HG03442 (cell line): Measurements from ENCODE around the gene GFER.
"Not testable (repeated sequence)": the region's sequence is repeated elsewhere in the genome, so short reads cannot be mapped to it uniquely, and the experiment has no call there.

Source experiments
- ATAC-seq: cut with Tn5 transposase; IDR thresholded peaks from one replicate; pipeline ENCODE4 v1.9.1; 2021; ENCODE audit warnings: mild to moderate bottlenecking, moderate library complexity; ENCODE audit not compliant: unreplicated experiment

GFER gene

DNA sequence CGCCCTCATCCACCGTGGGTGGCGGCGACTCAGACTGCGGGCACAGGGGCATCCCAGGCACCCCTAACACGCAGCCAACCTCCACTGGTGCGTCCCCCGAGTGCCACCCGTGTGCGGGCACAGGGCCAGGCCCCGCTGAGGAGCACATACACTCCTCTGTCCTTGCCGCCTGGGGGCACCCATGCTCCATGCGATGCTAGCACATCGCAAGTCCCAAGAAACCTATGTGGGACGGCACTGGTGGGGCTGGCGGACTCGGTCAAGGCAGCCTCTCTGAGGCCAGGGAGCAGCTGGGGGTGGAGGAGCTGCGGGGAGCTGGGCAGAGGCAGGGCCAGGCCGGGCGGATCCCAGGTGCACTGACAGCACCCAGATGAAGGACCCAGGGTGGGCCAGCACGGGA, 21.7 kb downstream of the GFER start:
- ATAC-seq = no peak

DNA sequence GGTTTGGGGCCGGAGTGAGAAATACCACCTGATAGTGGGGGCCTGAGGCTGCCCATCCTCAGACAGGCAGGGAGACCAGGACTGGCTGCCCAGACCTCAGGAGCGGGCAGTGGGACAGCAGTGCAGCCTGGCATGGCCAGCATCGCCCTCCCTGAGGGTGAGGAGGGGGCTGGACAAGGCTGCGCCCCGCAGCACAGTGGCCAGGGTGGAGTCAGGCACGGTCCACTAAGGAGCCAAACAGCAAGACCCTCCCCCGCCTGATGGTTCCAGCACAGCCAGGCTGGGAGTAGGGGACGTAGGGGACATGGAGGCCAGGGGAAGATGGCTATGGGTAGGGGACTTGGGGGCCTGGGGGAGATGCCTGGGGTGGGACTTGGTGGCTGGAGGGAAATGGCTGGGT, 22.3 kb downstream of the GFER start:
- no peak for ATAC-seq

DNA sequence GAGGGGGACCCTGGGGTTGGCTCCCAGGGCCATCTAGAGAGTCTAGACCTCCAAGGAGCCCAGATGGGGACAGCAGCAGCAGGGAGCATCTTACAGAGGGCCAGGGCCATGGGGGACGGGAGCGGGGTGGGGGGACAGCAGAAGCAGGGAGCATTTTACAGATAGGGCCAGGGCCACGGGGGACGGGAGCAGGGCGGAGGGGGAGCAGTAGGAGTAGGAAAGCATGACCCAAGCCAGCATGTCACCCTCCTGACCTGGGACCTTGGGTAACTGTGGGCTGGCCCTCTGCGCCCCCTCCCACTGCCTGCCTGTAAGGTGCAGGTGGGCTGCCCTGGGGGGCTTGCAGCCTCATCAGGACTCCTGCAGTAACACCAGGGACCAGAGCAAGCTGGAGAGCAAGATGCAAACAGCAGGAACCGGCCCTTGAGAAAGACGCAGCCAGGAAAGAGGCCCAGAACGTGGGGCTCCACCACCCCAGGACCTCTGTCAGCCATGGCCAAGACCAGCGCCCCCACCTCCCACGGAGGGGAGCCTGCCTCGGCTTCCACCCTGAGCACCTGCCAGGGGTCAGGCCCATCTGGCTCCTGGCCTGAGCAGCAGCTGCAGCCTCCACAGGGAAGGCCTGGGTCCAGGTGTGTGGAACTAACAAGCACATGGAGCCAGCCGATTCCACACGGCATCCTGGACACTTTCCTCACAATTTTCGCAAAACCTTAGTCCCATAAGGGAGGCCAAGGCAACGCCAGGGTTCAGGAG, 23.3 kb downstream of the GFER start:
- no peak for ATAC-seq

DNA sequence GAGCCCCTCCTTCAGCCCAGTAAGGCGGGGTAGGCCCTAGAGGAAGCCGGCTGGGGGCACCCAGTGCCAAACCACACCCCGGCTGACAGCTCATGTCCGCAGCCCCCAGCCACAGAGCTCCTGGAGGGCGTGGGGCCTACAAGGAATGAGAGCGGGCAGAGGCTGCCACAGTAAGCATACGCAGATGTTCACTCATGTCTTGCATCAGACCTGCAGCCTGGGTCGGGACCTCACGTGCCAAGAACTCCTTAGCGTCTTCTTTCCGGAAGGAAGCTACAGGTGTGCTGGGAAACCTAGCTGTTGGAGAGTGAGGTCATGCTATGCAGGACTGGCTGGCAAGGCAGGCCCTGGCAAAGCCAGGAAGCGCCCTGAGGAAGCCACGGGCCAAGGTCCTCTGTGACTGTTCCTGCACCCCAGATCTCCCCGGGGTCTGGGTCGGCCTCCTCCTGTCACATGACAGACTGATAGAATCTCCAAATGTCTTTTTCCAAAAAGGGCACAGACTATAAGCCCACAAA, 24.1 kb downstream of the GFER start:
- no peak for ATAC-seq

DNA sequence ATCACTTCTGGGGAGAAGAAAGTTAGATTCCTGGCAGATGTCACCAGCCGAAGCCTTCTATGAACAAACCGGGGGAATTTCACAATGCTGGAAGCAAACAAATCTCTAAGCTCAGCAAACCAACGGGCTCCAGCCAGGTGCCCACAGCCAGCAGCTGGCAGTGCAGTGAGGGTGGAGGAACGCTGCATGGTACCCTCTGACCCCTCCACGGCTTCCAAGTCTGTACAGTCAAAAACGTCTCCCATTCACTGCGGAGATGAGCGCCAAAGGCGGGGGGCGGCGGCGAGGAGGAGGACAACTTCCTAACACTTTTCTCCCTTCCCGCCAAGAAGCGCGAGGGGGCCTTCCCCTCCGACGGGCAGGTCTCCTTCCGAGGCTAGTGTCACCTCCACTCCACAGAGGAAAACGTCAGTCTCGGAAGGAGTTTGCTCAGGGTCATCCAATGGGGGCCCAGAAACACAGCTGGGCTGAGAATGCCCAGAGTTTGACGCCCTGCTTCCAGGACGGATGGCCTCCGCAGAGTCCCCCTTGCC, 24.7 kb downstream of the GFER start:
- no peak for ATAC-seq

DNA sequence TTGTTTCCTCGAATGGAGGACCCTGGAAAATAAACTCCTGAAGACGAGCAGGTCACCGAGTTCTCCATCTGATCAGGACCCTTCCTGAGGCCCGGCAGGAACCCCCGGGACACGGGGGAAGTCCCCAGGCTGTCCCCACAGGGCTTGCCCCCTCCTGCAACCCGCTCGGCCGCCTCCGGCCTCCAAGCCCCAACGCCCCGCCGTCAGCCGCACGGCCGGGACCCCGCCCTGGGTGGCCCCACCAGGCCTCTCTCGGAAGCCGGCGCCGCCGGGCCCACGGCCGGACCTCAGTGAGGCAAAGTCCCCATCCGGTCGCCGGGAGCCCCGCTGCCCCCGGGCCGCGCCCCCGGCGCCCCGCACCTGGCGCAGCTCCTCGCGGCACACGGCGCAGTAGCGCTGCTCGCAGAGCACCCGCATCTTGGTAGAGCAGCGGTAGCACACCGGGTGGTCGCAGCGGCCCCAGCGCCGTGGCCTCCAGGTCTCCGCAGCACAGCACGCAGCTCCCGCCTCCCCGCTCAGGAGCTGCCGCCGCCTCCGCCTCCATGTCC, 25.2 kb downstream of the GFER start:
- ATAC-seq = peak; percentile 28

DNA sequence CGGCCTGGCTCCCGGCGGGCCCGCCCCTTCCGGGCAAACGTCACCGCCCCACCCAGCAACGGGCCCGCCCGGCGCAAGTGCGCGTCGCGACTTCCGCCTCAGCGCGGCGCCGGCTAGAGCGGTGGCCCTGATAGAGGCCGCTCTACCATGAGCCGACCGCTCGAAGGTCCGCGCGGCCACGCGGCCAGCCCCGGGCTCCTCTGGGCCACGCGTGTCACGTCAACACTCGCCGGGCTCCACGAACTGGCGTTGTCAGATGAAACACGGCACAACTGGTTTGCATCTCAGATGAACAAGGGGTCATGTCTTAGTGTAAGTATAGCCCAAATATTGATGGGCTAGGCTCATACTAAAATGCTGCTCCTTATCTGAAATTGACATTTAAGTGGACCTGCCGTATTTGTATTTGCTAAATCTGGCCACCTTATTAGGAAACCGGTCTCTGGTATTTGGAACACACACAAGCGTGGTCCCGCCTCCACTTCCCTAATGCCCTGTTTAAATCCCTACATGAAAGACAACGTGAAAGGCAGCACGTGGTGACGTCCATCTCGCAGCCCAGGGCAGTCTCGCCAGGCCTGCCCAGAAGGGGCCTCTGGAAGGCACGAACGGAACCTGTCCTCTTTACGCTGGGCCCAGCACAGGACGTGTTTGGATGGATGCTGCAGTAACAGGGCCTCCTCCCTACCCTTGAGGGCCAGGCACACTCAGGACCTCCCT, 26.0 kb downstream of the GFER start, which contains the start of gene ZNF598:
ZNF598 (minus strand) TSS at position 31 of the 720 bp plus-strand sequence.
- peak; percentile 74 for ATAC-seq

DNA sequence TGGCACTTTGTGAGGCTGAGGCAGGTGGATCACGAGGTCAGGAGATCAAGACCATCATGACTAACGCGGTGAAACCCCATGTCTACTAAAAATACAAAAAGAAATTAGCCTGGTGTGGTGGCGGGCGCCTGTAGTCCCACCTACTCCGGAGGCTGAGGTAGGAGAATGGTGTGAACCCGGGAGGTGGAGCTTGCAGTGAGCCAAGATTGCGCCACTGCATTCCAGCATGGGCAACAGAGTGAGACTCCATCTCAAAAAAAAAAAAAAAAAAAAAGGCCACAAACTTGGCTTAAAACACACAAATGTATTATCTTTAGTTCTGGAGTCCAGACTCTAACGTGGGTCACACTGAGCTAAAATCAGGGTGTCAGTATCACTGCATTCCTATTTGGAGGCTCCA, 27.7 kb downstream of the GFER start:
- not testable (repeated sequence) for ATAC-seq

DNA sequence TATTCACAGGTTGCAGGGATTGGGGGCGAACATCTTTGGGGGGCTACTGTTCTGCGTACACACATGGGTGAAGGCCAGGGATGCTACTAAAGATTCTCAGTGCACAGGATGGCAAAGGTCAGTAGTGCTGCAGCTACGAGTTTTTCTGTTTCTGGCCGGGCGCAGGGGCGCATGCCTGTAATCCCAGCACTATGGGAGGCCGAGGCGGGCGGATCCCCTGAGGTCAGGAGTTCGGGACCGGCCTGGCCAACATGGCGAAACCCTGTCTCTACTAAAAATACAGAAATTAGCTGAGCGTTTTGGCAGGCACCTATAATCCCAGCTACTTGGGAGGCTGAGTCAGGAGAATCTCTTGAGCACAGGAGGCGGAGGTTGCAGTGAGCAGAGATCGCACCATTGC, 29.5 kb downstream of the GFER start:
- no peak for ATAC-seq

DNA sequence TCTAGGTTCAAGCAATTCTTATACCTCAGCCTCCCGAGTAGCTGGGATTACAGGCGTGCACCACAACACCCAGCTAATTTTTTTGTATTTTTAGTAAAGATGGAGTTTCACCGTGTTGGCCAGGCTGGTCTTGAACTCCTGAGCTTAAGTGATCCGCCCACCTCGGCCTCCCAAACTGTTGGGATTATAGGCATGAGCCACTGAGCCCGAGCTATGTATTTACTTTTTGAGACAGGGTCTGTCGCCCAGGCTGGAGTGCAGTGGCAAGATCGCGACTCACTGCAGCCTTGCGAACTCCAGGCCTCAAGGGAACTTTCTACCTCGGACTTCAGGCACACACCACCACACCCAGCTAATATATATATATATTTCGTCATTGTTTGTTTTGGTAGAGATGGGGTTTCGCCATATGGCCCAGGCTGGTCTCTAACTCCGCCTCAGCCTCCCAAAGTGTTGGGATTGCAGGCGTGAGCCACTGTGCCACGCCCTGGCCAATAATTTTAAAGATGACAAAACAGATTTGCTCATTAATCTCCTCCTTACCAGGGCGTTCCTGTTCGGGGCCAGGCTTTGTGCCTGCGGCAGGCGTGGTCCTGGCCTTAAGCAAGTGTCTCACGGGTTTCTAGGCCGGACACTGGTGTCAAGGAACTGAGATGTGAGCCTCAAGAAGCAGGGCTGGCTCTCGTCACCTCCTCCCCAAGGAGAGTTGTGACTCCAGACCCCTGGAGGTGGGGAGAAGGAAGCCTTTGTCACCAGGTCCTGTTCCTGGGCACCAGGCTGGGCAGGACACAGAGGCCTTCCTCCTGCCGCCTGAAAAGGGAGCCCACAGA, 31.3 kb downstream of the GFER start:
- ATAC-seq = no peak

DNA sequence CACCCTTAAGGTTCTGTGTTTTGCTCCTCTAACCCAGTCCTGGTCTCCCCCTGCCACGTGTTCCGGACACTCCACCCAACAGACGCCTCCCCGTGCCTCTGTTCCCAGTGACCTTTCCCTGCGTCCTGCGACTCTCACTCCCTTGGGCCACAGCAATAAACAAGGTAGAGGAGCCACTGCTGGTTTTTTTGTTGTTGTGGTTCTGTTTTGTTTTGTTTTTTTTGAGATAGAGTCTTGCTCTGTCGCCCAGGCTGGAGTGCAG, 31.9 kb downstream of the GFER start:
- no peak for ATAC-seq

DNA sequence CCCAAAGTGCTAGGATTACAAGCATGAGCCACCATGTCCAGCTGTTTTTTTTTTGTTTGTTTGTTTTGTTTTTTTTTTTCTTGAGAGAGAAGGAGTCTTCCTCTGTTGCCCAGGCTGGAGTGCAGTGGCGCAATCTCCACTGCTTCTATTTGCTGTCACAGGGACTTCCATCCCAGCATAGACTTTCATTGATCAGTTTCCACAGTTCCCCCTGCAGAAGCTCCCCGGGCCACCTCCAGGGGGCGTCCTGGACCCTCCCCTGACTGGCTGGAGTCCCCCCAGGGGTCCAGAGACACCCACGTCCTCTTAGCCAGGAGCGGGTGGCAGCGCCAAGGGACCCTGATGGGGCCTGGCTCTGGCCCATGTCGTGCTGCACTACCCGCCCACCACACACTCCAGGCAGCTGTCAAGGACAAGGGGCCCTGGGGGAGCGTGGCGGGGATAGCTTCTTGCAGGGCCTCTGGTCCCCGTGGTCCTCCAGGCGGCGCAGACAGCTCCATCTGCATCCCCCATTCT, 32.5 kb downstream of the GFER start:
- no peak for ATAC-seq

DNA sequence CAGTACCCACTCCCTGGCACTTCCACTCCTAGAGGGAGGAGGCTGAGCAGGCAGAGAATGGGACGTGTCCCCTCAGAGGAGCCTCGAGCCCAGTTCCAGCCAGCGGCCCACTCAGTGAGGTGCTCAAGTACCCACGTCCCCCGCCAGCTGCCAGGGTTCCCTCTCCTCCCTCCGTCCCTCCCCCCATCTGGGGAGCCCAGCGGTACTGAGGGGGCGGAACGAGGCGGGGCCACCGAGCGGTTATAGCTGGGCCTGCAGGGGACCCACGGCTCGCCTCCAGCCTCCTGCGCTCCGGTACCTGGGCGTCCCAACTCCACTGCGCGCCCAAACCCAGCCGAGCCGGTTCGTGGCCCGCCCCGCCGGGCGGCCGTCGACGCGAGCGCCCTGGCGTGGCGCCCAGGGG, 35.5 kb downstream of the GFER start, which contains the start of gene NPW:
NPW (plus strand) TSS at position 268 of the 403 bp plus-strand sequence.
- ATAC-seq = no peak

DNA sequence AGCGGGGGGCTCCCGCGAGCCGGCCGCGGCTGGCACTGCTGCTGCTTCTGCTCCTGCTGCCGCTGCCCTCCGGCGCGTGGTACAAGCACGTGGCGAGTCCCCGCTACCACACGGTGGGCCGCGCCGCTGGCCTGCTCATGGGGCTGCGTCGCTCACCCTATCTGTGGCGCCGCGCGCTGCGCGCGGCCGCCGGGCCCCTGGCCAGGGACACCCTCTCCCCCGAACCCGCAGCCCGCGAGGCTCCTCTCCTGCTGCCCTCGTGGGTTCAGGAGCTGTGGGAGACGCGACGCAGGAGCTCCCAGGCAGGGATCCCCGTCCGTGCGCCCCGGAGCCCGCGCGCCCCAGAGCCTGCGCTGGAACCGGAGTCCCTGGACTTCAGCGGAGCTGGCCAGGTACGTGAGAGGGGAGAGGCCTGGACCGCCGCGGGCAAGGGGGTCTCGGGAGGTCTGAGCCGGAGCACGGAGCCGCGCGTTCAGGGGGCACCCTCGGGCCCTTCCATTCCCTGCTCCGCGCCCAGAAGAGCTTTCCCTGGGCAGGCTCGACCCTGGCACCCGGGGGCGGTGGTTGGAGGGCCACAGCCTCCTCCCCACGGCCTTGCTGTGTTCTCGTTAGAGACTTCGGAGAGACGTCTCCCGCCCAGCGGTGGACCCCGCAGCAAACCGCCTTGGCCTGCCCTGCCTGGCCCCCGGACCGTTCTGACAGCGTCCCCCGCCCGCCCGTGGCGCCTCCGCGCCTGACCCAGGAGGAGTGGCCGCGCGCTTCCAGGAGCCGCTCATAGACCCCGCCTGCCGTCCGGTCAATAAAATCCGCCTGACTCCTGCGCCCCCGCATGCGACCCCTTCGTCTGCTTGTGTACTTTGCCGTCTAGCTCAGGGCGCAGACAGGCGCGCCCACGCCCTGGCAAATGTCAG, 36.2 kb downstream of the GFER start:
- no peak for ATAC-seq

DNA sequence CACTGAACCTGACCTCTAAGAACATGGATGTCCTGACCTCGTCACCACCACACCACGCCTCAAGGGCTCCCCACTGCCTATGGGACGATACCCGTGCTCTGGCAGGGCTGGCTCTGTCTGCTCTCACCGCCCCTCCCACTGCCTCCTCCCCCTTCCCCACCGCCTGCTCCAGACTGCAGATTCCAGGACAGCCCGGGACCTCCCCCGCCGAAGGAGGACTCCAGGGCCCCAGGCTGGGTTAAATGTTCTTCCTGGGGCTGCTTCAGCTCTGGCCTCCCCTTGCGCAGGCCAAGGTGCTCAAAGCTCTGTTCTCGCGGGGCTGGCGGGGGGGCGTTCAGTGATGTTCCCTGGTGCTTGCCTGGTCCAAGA, 38.7 kb downstream of the GFER start:
- no peak for ATAC-seq

DNA sequence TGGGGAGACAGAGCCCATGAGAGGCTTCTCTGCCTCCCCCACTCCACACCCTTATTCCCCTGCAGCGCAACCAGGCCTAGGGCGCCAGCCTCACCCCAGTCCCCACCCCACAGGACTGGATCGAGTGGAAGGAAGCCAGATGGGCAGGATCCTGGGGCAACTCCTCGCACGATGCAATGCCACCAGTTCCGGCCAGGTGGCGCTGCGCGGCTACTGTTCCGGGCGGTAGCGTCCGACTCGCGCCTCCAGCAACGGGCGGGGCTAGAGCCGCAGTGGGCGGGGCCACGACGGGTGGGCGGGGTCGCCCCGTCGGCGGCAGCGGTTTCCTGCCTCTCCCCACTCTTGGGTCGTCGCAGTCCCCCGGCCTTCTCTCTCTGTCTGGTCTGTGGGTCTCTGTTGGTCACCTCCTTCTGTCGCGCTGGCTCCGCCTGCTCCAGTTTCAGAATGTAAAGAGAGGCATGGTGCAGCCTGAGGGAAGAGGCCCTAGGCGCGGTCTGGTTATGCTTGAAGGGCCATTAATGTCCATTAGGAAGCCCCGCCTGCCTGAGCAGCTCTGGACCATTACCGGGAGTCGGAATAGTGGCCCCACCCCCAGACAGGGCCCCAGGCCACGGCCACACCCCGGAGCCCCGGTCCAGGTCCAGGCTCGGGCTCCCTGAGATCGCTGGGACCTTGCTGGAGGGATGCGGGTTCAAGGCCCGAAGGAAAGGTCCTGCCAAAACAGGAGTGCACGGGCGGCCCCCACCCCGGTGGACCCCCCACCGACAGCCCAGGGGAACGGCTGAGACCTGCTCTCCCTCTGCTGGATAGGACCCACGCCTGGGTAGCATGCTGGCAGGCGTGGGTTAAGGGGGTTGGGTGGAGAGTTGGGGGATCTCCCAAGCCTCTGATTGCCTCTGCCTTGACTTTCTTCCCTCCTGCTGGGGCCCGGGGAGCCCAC, 39.4 kb downstream of the GFER start:
- ATAC-seq = peak; percentile 66

DNA sequence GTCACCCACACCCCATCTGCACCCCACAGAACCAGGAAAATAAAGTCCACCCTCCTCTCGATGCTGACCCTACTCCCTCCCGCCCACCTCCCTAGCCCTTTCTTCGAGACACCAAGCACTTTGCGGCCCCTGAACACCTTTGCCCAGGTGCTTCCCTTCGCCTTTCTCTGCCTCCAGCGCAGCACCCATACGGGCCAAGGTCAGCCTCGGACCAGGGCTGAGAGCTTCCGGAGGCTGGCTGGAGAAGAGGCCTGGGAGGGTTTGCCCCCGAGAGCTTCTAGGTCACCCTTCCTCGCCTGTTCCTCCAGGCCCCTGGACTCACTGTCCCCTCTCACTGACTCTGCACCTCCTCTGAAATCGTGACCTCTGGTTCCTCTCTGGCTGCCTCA, 40.0 kb downstream of the GFER start:
- ATAC-seq = no peak

DNA sequence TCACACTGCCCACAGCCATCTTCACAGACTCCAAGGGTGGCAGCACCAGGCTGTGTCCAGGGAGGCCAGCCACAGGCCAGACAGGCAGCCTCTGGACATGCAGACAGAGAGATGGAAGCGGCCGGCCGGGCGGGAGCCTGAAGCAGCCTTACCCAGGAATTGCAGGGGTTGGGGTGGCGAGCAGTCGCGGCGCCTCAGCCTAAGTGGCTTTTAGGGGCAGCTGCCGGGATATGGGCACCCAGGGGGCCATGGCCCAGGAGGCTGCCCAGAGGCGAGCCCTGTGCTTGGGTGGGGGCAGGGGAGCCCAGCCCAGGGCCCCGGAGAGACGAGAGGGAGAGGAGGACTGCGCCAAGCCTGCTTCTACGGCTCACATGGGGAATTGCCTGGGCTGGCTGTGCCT, 41.3 kb downstream of the GFER start:
- no peak for ATAC-seq
